ENCODE results near the gene FBN1. TPM values are rescaled to one million over a fixed set of nuclear protein-coding genes. Genes with fewer than 3 reads are reported as not detected.

FBN1 gene
- total RNA-seq, 1 donor from 2014 or later: 12.6 TPM

DNA sequence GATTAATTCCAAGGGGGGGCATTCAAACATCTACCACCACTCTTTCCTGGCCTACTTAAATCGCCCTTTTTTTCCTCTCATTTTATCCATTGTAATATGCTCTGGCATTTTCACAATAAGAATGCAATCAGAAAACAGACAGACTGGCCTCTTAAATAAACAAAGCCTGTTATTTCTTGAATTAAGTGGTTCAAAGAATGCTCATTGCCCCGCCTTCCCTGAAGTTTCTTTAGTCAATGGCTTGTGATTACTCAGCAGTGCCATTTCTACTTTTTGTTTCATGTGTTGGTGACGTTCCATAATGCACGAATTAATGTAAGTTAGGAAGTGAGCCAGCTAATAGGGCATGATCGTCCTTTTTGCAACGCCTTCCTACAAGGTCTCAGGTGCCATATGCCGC is 68.0 kb downstream of the FBN1 start:
- DNase-seq: no peak
- TF ChIP-seq, protein P1, sequence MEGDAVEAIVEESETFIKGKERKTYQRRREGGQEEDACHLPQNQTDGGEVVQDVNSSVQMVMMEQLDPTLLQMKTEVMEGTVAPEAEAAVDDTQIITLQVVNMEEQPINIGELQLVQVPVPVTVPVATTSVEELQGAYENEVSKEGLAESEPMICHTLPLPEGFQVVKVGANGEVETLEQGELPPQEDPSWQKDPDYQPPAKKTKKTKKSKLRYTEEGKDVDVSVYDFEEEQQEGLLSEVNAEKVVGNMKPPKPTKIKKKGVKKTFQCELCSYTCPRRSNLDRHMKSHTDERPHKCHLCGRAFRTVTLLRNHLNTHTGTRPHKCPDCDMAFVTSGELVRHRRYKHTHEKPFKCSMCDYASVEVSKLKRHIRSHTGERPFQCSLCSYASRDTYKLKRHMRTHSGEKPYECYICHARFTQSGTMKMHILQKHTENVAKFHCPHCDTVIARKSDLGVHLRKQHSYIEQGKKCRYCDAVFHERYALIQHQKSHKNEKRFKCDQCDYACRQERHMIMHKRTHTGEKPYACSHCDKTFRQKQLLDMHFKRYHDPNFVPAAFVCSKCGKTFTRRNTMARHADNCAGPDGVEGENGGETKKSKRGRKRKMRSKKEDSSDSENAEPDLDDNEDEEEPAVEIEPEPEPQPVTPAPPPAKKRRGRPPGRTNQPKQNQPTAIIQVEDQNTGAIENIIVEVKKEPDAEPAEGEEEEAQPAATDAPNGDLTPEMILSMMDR (IDR thresholded peaks at IDR 0.05; ENCODE audit: partially characterized antibody, unreplicated experiment): no peak
- Mint-ChIP-seq H3K4me1 (ENCODE audit: low read depth, unreplicated experiment) (no peaks in the 10 kb centered on the region), H3K4me3 (ENCODE audit: unreplicated experiment) (no peak overlapping the region), H3K9me3 (ENCODE audit: unreplicated experiment) (no peaks in the 10 kb centered on the region), H3K27ac (ENCODE audit: unreplicated experiment) (no peak overlapping the region), H3K27me3 (ENCODE audit: unreplicated experiment) (no peaks in the 10 kb centered on the region), H3K36me3 (ENCODE audit: unreplicated experiment) (no peaks in the 10 kb centered on the region)

DNA sequence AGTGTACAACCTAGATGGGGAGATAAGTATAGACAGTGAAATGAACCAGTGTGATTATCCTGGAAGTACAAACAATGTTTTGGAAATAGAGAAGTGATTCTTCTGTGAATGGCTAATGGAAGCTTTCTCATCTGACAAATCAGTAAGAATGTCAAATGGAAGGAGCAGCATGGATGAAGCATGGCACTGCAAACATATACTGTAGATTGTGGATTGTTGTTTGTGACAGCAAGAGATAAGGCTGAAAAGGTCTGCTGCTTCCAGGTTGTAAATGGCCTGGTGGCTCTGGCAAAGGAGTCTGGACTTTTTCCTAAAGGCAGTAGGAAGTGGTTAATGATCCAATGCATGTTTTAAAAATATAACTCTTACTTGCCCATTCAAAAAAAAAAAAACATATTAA is 71.3 kb downstream of the FBN1 start:
- Mint-ChIP-seq H3K27me3 (ENCODE audit: unreplicated experiment) (no peaks in the 10 kb centered on the region), H3K4me3 (ENCODE audit: unreplicated experiment) (no peak overlapping the region), H3K4me1 (ENCODE audit: low read depth, unreplicated experiment) (no peaks in the 10 kb centered on the region), H3K9me3 (ENCODE audit: unreplicated experiment) (no peaks in the 10 kb centered on the region), H3K36me3 (ENCODE audit: unreplicated experiment) (no peaks in the 10 kb centered on the region), H3K27ac (ENCODE audit: unreplicated experiment) (no peak overlapping the region)
- TF ChIP-seq, protein P1 (IDR thresholded peaks at IDR 0.05; ENCODE audit: partially characterized antibody, unreplicated experiment): no peak
- no peak for DNase-seq

DNA sequence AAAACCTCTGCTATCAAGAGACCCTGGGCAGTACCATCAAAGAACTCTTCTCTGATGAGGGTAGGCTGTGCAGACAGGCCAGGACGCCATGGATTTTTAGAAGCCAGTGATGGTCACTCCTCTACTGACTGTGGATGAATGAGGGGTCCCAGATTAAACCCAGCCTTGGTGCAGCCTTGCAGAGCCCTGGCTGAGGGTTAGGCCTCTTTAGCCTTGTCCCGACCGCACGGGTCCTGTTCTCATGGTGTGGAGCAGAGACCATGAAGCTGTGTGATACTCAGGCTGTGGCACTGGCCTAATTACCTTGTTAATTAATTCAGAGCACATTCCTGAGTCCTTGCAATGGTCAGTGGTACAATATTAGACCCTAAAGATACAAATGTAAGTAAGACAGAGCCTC is 71.7 kb downstream of the FBN1 start:
- Mint-ChIP-seq H3K9me3 (ENCODE audit: unreplicated experiment) (no peaks in the 10 kb centered on the region), H3K4me1 (ENCODE audit: low read depth, unreplicated experiment) (no peaks in the 10 kb centered on the region), H3K27ac (ENCODE audit: unreplicated experiment) (no peak overlapping the region), H3K27me3 (ENCODE audit: unreplicated experiment) (no peaks in the 10 kb centered on the region), H3K4me3 (ENCODE audit: unreplicated experiment) (no peak overlapping the region), H3K36me3 (ENCODE audit: unreplicated experiment) (peaks cover 2% of the 10 kb centered on the region)
- no peak for DNase-seq
- TF ChIP-seq, protein P1 (IDR thresholded peaks at IDR 0.05; ENCODE audit: partially characterized antibody, unreplicated experiment): no peak

DNA sequence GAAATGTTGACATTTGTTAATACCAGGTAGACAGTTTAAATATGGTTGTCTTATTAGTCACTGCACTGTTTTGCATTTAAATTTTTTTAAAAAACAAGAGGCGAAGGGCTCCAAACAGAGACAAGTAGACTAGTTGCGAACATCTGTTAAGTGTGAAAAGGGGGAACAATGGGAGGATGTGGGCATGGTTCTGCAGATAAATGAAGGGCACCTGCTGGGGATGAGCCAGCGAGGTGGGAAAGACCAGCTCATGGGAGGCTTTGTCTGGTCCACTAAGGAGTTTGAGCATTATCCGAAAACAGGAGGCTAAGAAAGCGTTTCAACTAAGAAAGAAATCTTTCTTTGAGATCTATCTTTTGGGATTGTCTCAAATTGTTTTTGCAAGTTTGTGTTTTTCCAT is 72.7 kb downstream of the FBN1 start:
- DNase-seq: no peak
- Mint-ChIP-seq H3K36me3 (ENCODE audit: unreplicated experiment) (peaks cover 5% of the 10 kb centered on the region), H3K4me1 (ENCODE audit: low read depth, unreplicated experiment) (no peaks in the 10 kb centered on the region), H3K27me3 (ENCODE audit: unreplicated experiment) (no peaks in the 10 kb centered on the region), H3K4me3 (ENCODE audit: unreplicated experiment) (no peak overlapping the region), H3K9me3 (ENCODE audit: unreplicated experiment) (no peaks in the 10 kb centered on the region), H3K27ac (ENCODE audit: unreplicated experiment) (no peak overlapping the region)
- TF ChIP-seq, protein P1 (IDR thresholded peaks at IDR 0.05; ENCODE audit: partially characterized antibody, unreplicated experiment): no peak

DNA sequence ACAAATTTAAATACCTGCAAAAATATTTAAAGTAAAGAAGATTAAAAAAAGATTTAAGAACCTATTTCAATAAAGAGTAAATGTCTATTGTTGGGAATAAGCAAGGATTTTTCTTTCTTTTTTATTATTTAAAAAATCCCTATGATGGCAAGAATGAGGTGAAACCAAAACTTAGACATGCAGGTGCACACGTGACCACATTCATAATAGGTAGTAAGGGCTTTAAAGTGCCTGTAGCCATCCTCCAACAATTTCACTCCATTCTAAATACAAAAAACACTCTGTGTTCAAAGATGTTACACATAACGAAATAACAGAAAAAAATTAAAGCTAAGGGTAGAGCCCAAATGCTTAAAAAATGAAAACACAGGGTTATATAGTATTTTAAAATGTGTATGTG is 74.0 kb downstream of the FBN1 start:
- Mint-ChIP-seq H3K4me1 (ENCODE audit: low read depth, unreplicated experiment) (no peaks in the 10 kb centered on the region), H3K4me3 (ENCODE audit: unreplicated experiment) (no peak overlapping the region), H3K9me3 (ENCODE audit: unreplicated experiment) (no peaks in the 10 kb centered on the region), H3K36me3 (ENCODE audit: unreplicated experiment) (peaks cover 5% of the 10 kb centered on the region), H3K27me3 (ENCODE audit: unreplicated experiment) (no peaks in the 10 kb centered on the region), H3K27ac (ENCODE audit: unreplicated experiment) (no peak overlapping the region)
- DNase-seq: no peak
- TF ChIP-seq, protein P1 (IDR thresholded peaks at IDR 0.05; ENCODE audit: partially characterized antibody, unreplicated experiment): no peak
